Caco-2 (cell line): ENCODE data around the gene COX18. TPM values are rescaled to one million over a fixed set of nuclear protein-coding genes. Genes with fewer than 3 reads are reported as not detected.

Source experiments
- BruUV-seq: library from RNA; stranded (reverse); fragments of 400-500 nt; replicated peaks from 2 replicates; lab custom pipeline; 2021; lab: Mats Ljungman, UMichigan
- CTCF ChIA-PET: fragments of 300-600 bp; sonication (Branson Sonifier 250); formaldehyde crosslinking; loops from one replicate; lab custom pipeline; 2022; ENCODE audit warnings: antibody characterized with exemption; lab: Charles Lee
- POLR2A ChIA-PET: fragments of 300-600 bp; sonication (Branson Sonifier 250); formaldehyde crosslinking; loops from one replicate; lab custom pipeline; 2022; ENCODE audit warnings: antibody characterized with exemption; lab: Charles Lee
- DNase-seq, 2 experiments: peaks; one replicate each; pipeline versions ENCODE4 v3.0.0 to v3.0.0-alpha.2; 2020 to 2022
- H3K27me3 ChIP-seq: replicated peaks from 2 replicates; pipeline ENCODE4 v1.6.0; 2011; ENCODE audit warnings: low read length; ENCODE audit not compliant: control insufficient read depth, insufficient read depth
- H3K36me3 ChIP-seq: 2 replicates; pipeline ENCODE4 v1.5.1; 2011; ENCODE audit warnings: low read length; ENCODE audit not compliant: control insufficient read depth, insufficient read depth
- H3K4me1 ChIP-seq: fragments of 250-450 bp; sonication (Bioruptor Pico); 2 replicates; pipeline ENCODE4 v1.5.1; 2020; ENCODE audit warnings: mild to moderate bottlenecking
- H3K4me3 ChIP-seq: 2 replicates; pipeline ENCODE4 v1.5.1; 2011; ENCODE audit warnings: low read depth, mild to moderate bottlenecking, control low read depth, low read length
- H3K9me3 ChIP-seq: fragments of 250-450 bp; sonication (Bioruptor Pico); 2 replicates; pipeline ENCODE4 v1.5.1; 2020; ENCODE audit warnings: mild to moderate bottlenecking, moderate library complexity
- H3K27ac Mint-ChIP-seq: one replicate; pipeline ENCODE4 v1.8.0; 2022; ENCODE audit warnings: mixed read lengths; ENCODE audit not compliant: unreplicated experiment
- H3K27me3 Mint-ChIP-seq: one replicate; pipeline ENCODE4 v1.8.0; 2022; ENCODE audit warnings: mixed read lengths; ENCODE audit not compliant: insufficient read depth, unreplicated experiment
- H3K36me3 Mint-ChIP-seq: one replicate; pipeline ENCODE4 v1.8.0; 2022; ENCODE audit warnings: mild to moderate bottlenecking, mixed read lengths; ENCODE audit not compliant: insufficient read depth, unreplicated experiment
- H3K4me1 Mint-ChIP-seq: one replicate; pipeline ENCODE4 v1.8.0; 2022; ENCODE audit warnings: low read depth, mixed read lengths; ENCODE audit not compliant: unreplicated experiment
- H3K4me3 Mint-ChIP-seq: one replicate; pipeline ENCODE4 v1.8.0; 2022; ENCODE audit warnings: mild to moderate bottlenecking, moderate library complexity, mixed read lengths; ENCODE audit not compliant: unreplicated experiment
- H3K9me3 Mint-ChIP-seq: one replicate; pipeline ENCODE4 v1.8.0; 2022; ENCODE audit warnings: mixed read lengths; ENCODE audit not compliant: unreplicated experiment
- CTCF ChIP-seq, 2 experiments: fragments of 200-600 bp in 1 of 2; IDR thresholded peaks; 1 replicate in 1 of 2; 2 replicates in 1 of 2; pipeline versions ENCODE4 v1.5.1 to v1.8.0; 2011 to 2022; ENCODE audit warnings: antibody characterized with exemption in 1 of 2, control low read depth in 1 of 2, inconsistent platforms in 1 of 2, low read depth in 1 of 2, low read length in 1 of 2, mild to moderate bottlenecking in 1 of 2, moderate library complexity in 1 of 2; ENCODE audit not compliant: insufficient read depth in 1 of 2, severe bottlenecking in 1 of 2, unreplicated experiment in 1 of 2
- intact Hi-C: fragments of 100-400 bp; cut with micrococcal nuclease; formaldehyde crosslinking; loops from one replicate; pipeline ENCODE4 v1.10.0; 2022; ENCODE audit not compliant: unreplicated experiment
- total RNA-seq: library from RNA; stranded (reverse); gene quantifications from 2 replicates; pipeline ENCODE4 v1.2.3, GENCODE V29; 2022

COX18 gene
- total RNA-seq, 1 experiment from 2014 or later = 11.6 TPM

GRCh38 chr4:73037057-73037456 is 32.5 kb downstream of the COX18 start:
- H3K4me1 Mint-ChIP-seq = no peaks in the 10 kb centered on the region
- Histone ChIP-seq H3K27me3 (no peaks in the 10 kb centered on the region), H3K4me1 (no peaks in the 10 kb centered on the region), H3K36me3 (no peaks in the 10 kb centered on the region), H3K9me3 (peaks cover 11% of the 10 kb centered on the region; the same call in 1 of the 2 replicates), H3K4me3 (no peak overlapping the region)
- no peak overlapping the region for H3K4me3 Mint-ChIP-seq
- intact Hi-C loops = no loop called here
- DNase-seq = no peak
- no peak overlapping the region for H3K27ac Mint-ChIP-seq
- peaks cover 17% of the 10 kb centered on the region for H3K9me3 Mint-ChIP-seq
- H3K27me3 Mint-ChIP-seq = no peaks in the 10 kb centered on the region
- CTCF ChIA-PET = no interaction called here
- POLR2A ChIA-PET = no interaction called here
- TF ChIP-seq CTCF (IDR thresholded peaks at IDR 0.05; ENCODE audit: insufficient read depth in 1 of 2, low read depth in 1 of 2, low read length in 1 of 2, severe bottlenecking in 1 of 2, unreplicated experiment in 1 of 2) = no peak
- H3K36me3 Mint-ChIP-seq = no peaks in the 10 kb centered on the region
- no TSS peak for BruUV-seq

- Mint-ChIP-seq H3K4me1 (no peaks in the 10 kb centered on the region), H3K9me3 (peaks cover 17% of the 10 kb centered on the region), H3K36me3 (no peaks in the 10 kb centered on the region), H3K27me3 (no peaks in the 10 kb centered on the region), H3K4me3 (no peak overlapping the region), H3K27ac (no peak overlapping the region)
- TF ChIP-seq CTCF (IDR thresholded peaks at IDR 0.05; ENCODE audit: insufficient read depth in 1 of 2, low read depth in 1 of 2, low read length in 1 of 2, severe bottlenecking in 1 of 2, unreplicated experiment in 1 of 2) = no peak
- Histone ChIP-seq H3K4me1 (no peaks in the 10 kb centered on the region), H3K4me3 (no peak overlapping the region), H3K9me3 (peaks cover 11% of the 10 kb centered on the region; the same call in 1 of the 2 replicates), H3K36me3 (no peaks in the 10 kb centered on the region), H3K27me3 (no peaks in the 10 kb centered on the region)
- BruUV-seq = no TSS peak
- POLR2A ChIA-PET = no interaction called here
- no peak for DNase-seq
- CTCF ChIA-PET = no interaction called here
- intact Hi-C loops = no loop called here
Observed at GRCh38 chr4:73036123-73036522, 33.4 kb downstream of the COX18 start.

- H3K4me3 Mint-ChIP-seq = no peak overlapping the region
- H3K27ac Mint-ChIP-seq = no peak overlapping the region
- no peak for DNase-seq
- POLR2A ChIA-PET = no interaction called here
- BruUV-seq = no TSS peak
- Histone ChIP-seq H3K4me1 (no peaks in the 10 kb centered on the region), H3K9me3 (peaks cover 11% of the 10 kb centered on the region; the same call in 1 of the 2 replicates), H3K27me3 (no peaks in the 10 kb centered on the region), H3K36me3 (no peaks in the 10 kb centered on the region), H3K4me3 (no peak overlapping the region)
- H3K36me3 Mint-ChIP-seq = no peaks in the 10 kb centered on the region
- intact Hi-C loops = no loop called here
- H3K27me3 Mint-ChIP-seq = no peaks in the 10 kb centered on the region
- no peak for TF ChIP-seq CTCF (IDR thresholded peaks at IDR 0.05; ENCODE audit: insufficient read depth in 1 of 2, low read depth in 1 of 2, low read length in 1 of 2, severe bottlenecking in 1 of 2, unreplicated experiment in 1 of 2)
- peaks cover 17% of the 10 kb centered on the region for H3K9me3 Mint-ChIP-seq
- no peaks in the 10 kb centered on the region for H3K4me1 Mint-ChIP-seq
- CTCF ChIA-PET = no interaction called here
Observed at GRCh38 chr4:73034896-73035295, 34.6 kb downstream of the COX18 start.
